GM19193 (cell line): ENCODE data around the gene FSTL5.

Experiments
- POLR2A ChIP-seq: IDR thresholded peaks from 4 replicates; pipeline ENCODE4 v1.6.1; 2011; ENCODE audit not compliant: insufficient read depth, insufficient read length; ENCODE audit errors: extremely low read depth

The FSTL5 gene

GRCh38 chr4:161926033-161926828, 237.6 kb downstream of the FSTL5 start:
- no peak for TF ChIP-seq POLR2A

DNA sequence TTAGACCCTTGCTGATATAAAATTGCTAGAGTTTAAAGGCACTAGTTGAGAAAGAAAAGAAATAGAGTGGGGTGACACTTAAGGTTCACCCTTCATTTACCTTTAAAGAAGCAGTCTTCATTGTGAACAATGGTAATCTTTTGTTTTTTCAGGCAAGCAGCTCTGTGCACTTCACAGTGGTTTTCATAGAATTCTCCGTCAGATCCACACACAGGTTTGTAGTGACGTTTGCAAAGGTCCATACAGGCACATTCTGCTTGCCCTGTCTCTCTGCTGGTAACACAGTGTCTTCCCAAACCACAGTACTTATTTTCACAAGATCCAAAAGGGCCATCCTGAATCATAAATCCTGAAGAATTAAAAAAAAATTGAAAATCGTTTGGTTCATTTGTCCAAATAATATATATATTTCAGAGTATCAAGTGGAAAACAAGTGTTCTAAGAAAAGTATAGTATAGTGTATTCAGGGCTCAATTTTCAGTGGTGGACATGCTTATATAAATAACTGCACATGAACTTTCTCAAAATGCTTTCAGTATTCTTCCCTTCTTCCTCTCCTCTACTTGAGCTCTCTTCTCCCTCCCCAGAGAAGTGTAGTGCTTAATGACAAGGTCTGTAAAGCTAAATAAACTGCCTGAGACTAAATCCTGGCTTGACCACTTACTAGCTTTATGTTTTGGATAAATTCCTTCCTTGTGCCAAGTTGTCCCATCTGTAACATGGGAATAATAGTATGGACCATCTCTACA, 243.3 kb downstream of the FSTL5 start:
- TF ChIP-seq POLR2A: no peak

GRCh38 chr4:161919442-161920220, 244.2 kb downstream of the FSTL5 start:
- TF ChIP-seq POLR2A: no peak

DNA sequence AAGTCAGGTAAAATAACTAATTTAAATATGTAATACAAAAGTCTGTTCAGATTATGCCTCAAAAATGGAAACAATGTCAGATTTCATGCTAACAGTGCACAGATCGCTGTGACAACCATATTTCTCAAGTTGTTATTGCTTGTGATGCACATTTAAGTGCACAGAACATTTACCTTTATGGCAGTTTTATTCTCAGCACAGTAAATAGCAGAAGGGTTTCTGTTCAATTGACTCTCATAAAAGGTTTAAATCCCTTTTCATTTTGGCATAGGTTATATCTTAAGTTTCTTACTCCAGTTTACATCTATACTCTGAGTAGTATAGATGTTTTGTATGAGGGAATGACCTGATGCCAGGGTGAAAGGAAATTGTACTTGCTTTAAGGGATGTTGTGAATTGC, 247.8 kb downstream of the FSTL5 start:
- no peak for TF ChIP-seq POLR2A

GRCh38 chr4:161907590-161907955, 256.2 kb downstream of the FSTL5 start:
- no peak for TF ChIP-seq POLR2A

DNA sequence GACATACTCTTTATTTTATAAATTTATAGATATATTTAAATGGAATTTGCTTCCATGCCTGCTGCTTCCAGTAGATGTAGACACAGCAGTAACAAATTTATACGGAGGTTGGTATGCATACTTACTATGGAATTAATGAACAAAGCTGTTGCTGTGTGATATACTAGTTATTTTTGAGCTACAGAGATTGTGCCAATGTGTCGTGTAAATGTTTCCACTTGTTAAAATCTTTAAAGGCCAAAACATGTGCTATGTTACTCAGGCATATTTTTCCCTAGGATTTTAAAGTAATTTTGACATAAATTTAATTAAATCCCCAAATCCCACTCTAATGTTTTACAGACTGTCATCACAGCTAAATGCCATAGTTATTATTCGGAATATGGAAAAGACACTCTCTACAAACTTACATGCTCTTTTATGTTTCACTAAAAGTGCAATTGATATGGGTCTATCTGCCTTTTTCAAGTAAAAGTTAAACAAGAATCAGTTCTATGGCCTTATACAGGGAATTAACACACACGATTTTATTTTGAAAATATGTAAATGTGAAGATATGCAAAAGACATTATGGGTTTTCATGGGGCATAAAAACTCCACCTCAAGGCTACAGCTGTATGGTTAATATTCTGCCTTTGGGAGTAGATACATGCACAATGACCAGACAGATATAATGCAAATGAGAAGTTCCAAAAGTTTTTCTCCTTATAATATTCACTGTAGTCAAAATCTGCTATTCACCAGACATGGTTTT, 256.8 kb downstream of the FSTL5 start:
- TF ChIP-seq POLR2A: no peak

- no peak for TF ChIP-seq POLR2A
These were observed 263.7 kb downstream of the FSTL5 start for GRCh38 chr4:161900110-161900509.

- no peak for TF ChIP-seq POLR2A
These were observed 269.2 kb downstream of the FSTL5 start for GRCh38 chr4:161894493-161895167.

GRCh38 chr4:161894014-161894413, 269.8 kb downstream of the FSTL5 start:
- no peak for TF ChIP-seq POLR2A

- no peak for TF ChIP-seq POLR2A
These were observed 270.2 kb downstream of the FSTL5 start for GRCh38 chr4:161893566-161893965.

DNA sequence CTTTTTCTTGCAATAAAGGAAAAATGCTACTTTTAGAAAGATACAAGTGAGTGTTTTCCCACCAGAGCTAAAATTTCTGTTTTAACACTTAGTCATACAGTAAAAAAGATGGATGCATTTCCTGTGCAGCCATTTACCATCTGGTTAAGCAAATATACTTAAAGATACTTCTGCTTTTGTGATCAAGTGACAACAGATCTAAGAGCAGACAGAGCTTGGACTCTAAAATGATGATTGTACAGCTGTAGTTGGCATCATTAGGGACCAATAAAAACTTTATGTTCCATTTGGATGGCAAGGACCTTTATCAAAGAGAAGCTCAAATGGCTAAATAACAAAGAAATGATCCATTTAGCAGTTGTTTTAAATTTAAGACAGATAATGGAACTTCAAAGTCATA, 270.8 kb downstream of the FSTL5 start:
- no peak for TF ChIP-seq POLR2A

DNA sequence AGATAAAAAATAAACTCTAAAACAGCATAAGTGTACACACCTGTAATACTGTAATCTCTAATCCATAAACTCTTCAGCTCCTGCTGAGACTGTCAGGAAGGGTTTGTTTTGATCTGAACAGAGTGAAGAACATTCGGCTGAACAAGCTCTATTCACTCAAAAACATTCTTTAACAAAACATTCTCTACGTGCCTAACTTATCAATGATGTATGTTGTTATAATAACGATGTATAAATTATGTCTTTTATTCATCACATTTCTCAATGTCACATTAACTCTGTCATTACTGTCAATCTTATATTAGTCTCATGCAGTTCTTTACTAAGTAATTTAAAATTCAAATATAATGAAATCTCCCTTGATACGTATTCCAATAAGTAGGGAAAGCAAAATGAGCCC, 280.6 kb downstream of the FSTL5 start:
- no peak for TF ChIP-seq POLR2A

DNA sequence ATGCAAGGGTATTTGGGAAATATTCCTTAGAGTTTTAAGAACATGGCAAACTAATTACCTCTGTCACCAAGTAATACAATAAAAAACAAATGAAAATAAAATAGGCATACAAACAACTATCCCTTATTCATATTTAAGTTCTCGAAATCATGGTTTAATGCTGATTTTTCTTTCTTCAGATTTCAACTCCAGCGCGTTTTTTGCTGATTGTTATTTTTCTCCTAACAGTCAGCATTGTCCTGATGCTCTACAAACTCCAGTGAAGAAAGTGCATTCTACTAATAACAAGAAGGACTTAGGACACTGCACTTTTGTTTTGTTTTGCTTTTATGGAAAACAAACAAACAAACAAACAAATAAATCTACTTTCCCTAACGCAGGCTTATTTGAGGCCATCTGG, 282.4 kb downstream of the FSTL5 start:
- TF ChIP-seq POLR2A: no peak

DNA sequence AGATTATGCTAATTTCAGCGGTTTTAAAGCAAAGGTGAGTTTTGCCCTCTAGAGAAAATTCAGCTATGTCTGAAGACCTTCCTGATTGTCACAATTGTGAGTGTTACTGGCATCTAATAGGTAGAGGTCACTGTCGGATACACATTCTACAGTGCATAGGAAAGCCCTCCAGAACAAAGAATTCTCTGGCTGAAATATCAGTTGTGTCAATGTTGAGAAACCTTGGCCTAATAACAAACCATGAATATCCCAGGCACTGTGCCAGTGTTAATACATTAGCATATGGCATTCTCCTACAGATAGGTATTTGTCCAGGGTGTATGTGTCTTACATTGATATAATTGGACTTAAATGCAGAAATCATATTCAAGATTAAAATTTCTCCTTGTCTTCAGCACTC, 294.3 kb downstream of the FSTL5 start:
- no peak for TF ChIP-seq POLR2A
